Colonic mucosa (tissue), 4 donors: ENCODE data around the gene ANP32A. TPM values are rescaled to one million over a fixed set of nuclear protein-coding genes. Genes with fewer than 3 reads are reported as not detected.

Source experiments
- DNase-seq: peaks from one replicate; pipeline ENCODE4 v3.0.0-alpha.2; 2020
- H3K27ac ChIP-seq: fragments of 200-600 bp; one replicate; pipeline ENCODE4 v1.8.0; 2021
- H3K27me3 ChIP-seq: fragments of 200-600 bp; one replicate; pipeline ENCODE4 v1.8.0; 2021
- H3K36me3 ChIP-seq: fragments of 200-600 bp; one replicate; pipeline ENCODE4 v1.8.0; 2021
- H3K4me1 ChIP-seq: fragments of 200-600 bp; one replicate; pipeline ENCODE4 v1.8.0; 2021; ENCODE audit warnings: mild to moderate bottlenecking
- H3K4me3 ChIP-seq: fragments of 200-600 bp; one replicate; pipeline ENCODE4 v1.8.0; 2021
- H3K9ac ChIP-seq, 2 donors: one replicate each; pipeline ENCODE4 v1.7.0; 2013; ENCODE audit warnings: control low read depth in 2 of 2, low read depth in 2 of 2, low read length in 2 of 2
- H3K9me3 ChIP-seq: fragments of 200-600 bp; one replicate; pipeline ENCODE4 v1.8.0; 2021
- CTCF ChIP-seq: fragments of 200-600 bp; IDR thresholded peaks from one replicate; pipeline ENCODE4 v1.8.0; 2022; ENCODE audit warnings: antibody characterized with exemption, mild to moderate bottlenecking
- intact Hi-C: fragments of 100-400 bp; cut with DNase I; formaldehyde crosslinking; loops from one replicate; pipeline ENCODE4 v1.14.1; 2022
- total RNA-seq, 2 donors: library from RNA; stranded (reverse); fragmentation: NEBNext Ultra II Directional in 1 of 2; extraction: Animal tissue kit (Norgen Biotek cat#: 25700) in 1 of 2; gene quantifications; one replicate each; pipeline ENCODE4 v1.2.1, GENCODE V29; 2021
- donor health status: healthy.
- donor health status: DM: no; HTN: no; CAD: no.
- donor health status: DM: no; HTN: no; CAD: no.

Gene ANP32A
- total RNA-seq, 2 donors from 2014 or later, result 126 to 177 TPM

DNA sequence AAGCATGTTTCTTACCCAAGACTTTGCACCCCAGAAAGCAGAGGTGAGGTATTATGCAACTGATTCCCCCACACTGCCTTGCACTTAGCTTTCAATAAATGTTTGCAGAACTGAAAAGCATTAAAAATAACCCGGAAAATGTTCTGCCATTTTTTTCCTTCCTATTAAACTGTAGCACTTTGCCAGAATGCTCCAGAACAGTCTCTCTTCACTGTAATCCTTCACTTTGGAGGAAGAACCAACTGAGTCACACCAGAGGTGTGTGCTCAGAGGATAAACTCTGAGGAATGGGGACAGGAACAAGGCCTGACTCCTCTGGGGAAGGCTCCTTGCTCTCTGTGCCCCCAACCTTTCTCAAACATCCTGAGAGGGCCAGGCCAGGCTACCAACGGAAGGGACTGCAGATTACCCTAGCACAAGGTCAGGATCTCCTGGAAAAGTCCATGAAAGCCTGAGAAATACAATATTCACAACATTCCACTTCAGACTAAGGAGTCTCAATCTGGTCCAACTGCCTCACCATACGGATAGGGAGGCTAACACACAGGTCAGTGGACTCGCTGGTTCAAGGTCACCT lies 19.0 kb downstream of the ANP32A start:
- no peak for TF ChIP-seq CTCF
- no peaks in the 10 kb centered on the region for H3K27me3 ChIP-seq
- H3K4me3 ChIP-seq, result no peak overlapping the region
- no peaks in the 10 kb centered on the region for H3K4me1 ChIP-seq
- H3K27ac ChIP-seq, result no peak overlapping the region
- no peaks in the 10 kb centered on the region for H3K36me3 ChIP-seq
- intact Hi-C loops, result no loop called here
- H3K9ac ChIP-seq, result no peak overlapping the region
- DNase-seq, result no peak
- H3K9me3 ChIP-seq, result no peaks in the 10 kb centered on the region

DNA sequence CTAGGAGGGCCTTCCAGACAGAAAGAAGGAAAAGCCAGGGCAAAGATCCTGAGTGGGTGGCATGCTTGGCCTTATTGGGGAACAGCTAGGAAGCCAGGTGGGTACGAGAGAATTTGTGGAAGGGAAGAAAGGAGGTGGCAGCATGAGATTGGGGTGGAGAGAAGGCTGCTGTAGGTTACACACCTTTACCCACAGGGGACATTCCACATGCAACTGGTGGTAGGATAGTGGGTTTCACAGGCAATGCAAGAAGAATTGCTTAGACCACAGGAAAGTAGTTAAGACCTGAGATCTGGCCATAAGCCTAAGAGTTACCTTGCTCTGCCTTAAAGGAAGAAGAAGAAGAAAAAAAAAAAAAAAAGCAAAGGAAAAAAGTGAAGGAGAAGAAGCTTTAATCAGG lies 19.8 kb downstream of the ANP32A start:
- no peaks in the 10 kb centered on the region for H3K27me3 ChIP-seq
- intact Hi-C loops, result no loop called here
- no peak for TF ChIP-seq CTCF
- no peaks in the 10 kb centered on the region for H3K9me3 ChIP-seq
- no peak for DNase-seq
- H3K36me3 ChIP-seq, result no peaks in the 10 kb centered on the region
- H3K9ac ChIP-seq, result no peak overlapping the region
- peaks cover 3% of the 10 kb centered on the region for H3K4me1 ChIP-seq
- no peak overlapping the region for H3K27ac ChIP-seq
- H3K4me3 ChIP-seq, result no peak overlapping the region

DNA sequence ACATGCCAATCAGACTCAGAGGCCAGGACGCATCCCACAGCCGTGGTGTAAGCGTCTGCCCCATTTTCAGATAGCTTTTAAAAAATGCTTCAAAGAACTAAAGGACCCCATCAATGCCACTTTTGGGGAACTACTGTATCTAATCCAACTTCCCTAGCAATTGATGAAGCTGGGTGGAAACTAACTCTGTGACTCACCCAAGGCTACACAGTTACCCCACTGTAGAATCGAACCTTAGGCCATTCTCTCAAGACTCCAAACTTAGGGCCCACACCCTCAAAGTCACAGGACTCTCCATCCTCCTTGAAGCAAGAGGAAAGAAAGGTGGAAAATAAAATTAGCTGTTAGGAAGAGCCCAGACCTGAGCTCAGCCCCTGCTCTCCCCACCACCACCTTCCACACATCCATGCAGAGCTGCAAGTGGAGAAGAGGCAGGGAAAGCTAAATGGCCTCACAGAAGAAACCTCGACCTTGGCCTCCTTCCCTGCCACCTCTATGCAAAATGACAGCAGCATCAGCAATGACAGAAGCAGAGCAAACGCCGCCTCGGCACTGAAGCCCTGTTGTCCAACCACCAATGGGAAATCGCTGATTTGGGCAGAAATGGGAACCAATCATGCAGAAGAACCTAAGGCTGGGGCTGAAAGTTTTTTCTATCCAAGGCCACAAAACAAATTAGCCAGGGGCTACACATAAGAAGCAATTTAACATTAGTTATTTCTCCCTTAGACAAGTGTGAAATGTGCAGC lies 22.2 kb downstream of the ANP32A start:
- no peaks in the 10 kb centered on the region for H3K9me3 ChIP-seq
- peaks cover 16% of the 10 kb centered on the region for H3K4me1 ChIP-seq
- no peak overlapping the region for H3K27ac ChIP-seq
- intact Hi-C loops, result no loop called here
- no peak for TF ChIP-seq CTCF
- H3K4me3 ChIP-seq, result no peak overlapping the region
- no peak overlapping the region for H3K9ac ChIP-seq
- no peak for DNase-seq
- H3K27me3 ChIP-seq, result no peaks in the 10 kb centered on the region
- H3K36me3 ChIP-seq, result no peaks in the 10 kb centered on the region

DNA sequence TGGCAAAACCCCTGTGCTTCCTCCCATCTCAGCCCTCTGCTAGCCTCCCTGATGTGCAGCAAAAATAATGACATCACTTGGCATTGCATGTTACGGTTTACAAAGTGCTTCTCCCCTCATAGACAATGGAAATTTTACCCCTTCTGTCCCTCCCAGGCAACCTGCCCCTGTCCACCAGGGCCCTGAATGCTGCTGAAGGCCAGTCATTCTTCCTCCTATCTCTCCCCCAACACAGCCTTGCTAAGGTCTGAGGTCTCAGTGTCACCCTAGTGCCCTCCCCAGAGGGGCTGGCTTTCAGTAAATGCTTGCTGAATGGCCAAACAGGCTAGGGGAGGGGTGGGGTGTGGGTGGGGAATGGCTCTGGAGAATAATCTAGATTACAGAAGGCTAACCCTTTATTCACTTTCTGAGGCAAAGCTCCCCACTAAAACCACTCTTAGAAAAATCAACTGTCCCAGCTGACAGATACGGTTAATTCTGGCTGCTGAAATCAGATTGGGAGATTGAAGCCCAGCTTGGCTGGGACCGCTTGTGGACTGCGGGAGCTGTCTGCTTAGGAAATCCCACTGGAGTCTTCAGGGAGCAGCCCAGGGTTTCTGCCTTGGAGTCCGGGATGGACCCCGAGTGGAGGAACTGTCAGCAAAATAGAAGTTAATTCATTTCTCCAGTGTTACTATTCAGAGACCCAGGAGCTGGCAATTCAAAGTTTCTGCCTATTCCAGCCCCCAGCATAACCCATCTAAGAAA lies 22.9 kb downstream of the ANP32A start:
- no peaks in the 10 kb centered on the region for H3K9me3 ChIP-seq
- H3K27ac ChIP-seq, result no peak overlapping the region
- intact Hi-C loops, result no loop called here
- no peak for TF ChIP-seq CTCF
- no peaks in the 10 kb centered on the region for H3K36me3 ChIP-seq
- no peaks in the 10 kb centered on the region for H3K27me3 ChIP-seq
- no peak overlapping the region for H3K9ac ChIP-seq
- H3K4me3 ChIP-seq, result no peak overlapping the region
- no peak for DNase-seq
- peaks cover 17% of the 10 kb centered on the region for H3K4me1 ChIP-seq

DNA sequence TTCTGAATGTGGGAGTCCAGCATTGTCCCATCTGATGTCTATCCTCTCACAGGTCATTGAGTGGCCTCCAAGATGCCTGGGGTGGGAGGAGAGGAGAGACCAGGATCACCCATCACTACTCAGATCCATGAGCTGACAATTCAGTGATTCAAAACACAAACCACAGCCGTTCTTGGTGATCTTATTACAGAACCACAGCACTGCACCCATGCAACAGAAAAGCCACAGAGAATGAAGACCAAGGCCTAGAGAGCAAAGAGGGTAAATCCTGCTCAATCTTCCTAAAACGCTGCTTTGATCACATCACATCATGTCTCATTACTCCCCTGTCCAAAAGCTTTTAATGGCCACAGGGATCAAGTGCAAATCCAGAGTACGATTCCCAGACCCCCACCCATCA lies 23.5 kb downstream of the ANP32A start:
- Histone ChIP-seq H3K9ac (no peak overlapping the region), H3K27me3 (no peaks in the 10 kb centered on the region), H3K4me3 (no peak overlapping the region), H3K4me1 (peaks cover 20% of the 10 kb centered on the region), H3K9me3 (no peaks in the 10 kb centered on the region), H3K36me3 (no peaks in the 10 kb centered on the region), H3K27ac (no peak overlapping the region)
- DNase-seq, result no peak
- TF ChIP-seq CTCF, result no peak
- intact Hi-C loops, result no loop called here
